T-helper 1 cell treated with Interleukin-12 subunit alpha and Interleukin-12 subunit beta and Interleukin-4 antibody, amounts not matched to agents 30 μg/mL and 1 μg/mL, for 36 hours (primary cell): ENCODE results near the gene BEAN1.
"Not testable (repeated sequence)": the region's sequence is repeated elsewhere in the genome, so short reads cannot be mapped to it uniquely, and the experiment has no call there.

Source experiments
- H3K27ac Mint-ChIP-seq: one replicate; pipeline ENCODE4 v1.8.0; 2021; ENCODE audit warnings: mild to moderate bottlenecking, mixed read lengths
- H3K27me3 Mint-ChIP-seq: one replicate; pipeline ENCODE4 v1.8.0; 2021; ENCODE audit warnings: low read depth, mixed read lengths
- H3K36me3 Mint-ChIP-seq: one replicate; pipeline ENCODE4 v1.8.0; 2021; ENCODE audit warnings: low read depth, mixed read lengths
- H3K4me1 Mint-ChIP-seq: one replicate; pipeline ENCODE4 v1.8.0; 2021; ENCODE audit warnings: low read depth, mixed read lengths
- H3K4me3 Mint-ChIP-seq: one replicate; pipeline ENCODE4 v1.8.0; 2021; ENCODE audit warnings: mild to moderate bottlenecking, moderate library complexity, mixed read lengths
- H3K9me3 Mint-ChIP-seq: one replicate; pipeline ENCODE4 v1.8.0; 2021; ENCODE audit warnings: mixed read lengths

Gene BEAN1

DNA sequence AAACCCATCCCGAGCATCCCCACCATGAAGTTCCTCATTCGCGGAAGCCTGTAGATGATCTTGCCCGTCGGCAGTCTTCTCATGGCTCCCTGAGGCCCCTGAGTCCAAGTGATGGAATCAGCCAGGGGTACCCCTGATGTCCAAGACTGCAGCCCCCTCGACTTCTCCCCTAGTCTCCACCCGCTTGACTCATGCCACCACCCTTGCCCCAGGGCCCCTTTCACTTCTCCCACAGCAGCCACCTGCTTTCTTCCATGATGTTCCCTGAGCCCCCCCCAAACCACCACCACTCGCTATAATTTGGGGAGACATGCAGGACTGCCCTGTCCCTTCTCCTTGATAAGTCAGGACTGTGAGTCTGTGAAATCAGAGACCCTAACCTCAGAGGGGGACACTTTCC is 11.4 kb downstream of the BEAN1 start:
- no peaks in the 10 kb centered on the region for H3K36me3 Mint-ChIP-seq
- no peaks in the 10 kb centered on the region for H3K4me1 Mint-ChIP-seq
- H3K27me3 Mint-ChIP-seq, result peaks cover 17% of the 10 kb centered on the region

DNA sequence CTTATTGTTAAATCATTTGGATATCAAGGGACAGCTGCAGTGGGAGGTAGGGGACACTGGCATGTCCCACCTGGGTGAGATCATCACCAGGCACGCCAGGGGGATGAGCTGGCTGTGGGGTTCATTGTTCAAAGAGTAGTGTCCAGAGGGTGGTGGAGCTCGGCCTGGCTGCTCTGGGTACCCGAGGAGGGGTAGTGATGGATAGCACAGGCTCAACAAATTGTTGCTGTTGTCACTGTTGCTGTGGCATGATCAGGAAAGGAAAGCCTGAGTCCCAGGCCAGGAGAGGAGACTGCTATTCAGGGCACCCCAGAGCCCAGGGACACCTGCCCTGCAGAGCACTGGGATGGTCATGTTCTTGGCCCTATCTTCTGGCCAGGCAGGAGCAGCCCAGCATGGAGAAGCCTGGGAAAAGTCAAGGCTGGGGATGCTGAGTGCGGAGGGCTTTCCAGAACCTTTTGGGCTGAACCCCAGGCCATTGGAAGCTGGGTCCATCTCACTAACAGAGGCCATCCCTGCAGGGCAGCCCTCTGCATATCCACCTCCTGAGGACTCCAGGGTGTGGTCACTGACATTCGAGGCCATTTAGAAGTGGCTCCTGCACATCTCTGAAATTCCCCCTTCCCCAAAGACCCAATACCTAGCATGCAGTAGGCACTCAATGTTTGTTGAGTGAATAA is 12.1 kb downstream of the BEAN1 start:
- Mint-ChIP-seq H3K4me1 (no peaks in the 10 kb centered on the region), H3K27me3 (peaks cover 23% of the 10 kb centered on the region), H3K4me3 (no peak overlapping the region), H3K36me3 (no peaks in the 10 kb centered on the region), H3K27ac (no peak overlapping the region), H3K9me3 (no peaks in the 10 kb centered on the region)

More for the DNA sequence above, 11.4 kb downstream of the BEAN1 start:
- no peak overlapping the region for H3K27ac Mint-ChIP-seq
- no peaks in the 10 kb centered on the region for H3K9me3 Mint-ChIP-seq
- H3K4me3 Mint-ChIP-seq, result no peak overlapping the region

DNA sequence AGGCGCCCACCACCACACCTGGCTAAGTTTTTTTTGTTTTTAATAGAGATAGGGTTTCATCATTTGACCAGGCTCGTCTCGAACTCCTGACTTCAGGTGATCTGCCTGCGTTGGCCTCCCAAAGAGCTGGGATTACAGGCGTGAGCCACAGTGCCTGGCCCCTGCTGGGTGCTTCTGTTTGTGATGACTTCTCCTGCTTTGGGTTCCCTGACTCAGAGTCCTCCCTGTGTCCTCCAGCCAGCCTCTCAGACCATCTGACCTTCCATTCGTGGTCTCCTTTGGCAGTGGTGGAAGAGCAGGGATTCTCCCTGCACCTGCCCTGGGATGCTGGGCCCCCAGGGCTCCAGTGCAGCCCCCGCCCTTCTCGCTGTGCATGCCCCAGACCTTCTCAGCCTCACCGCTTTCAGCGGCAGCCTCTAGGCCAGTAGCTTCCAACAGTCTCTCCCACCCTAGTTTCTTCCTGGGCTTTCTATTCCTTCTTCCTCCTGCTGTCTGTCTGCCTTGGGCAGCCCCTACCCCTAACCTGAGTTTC is 13.2 kb downstream of the BEAN1 start:
- Mint-ChIP-seq H3K4me3 (no peak overlapping the region), H3K9me3 (no peaks in the 10 kb centered on the region), H3K4me1 (no peaks in the 10 kb centered on the region), H3K36me3 (no peaks in the 10 kb centered on the region), H3K27ac (no peak overlapping the region), H3K27me3 (peaks cover 25% of the 10 kb centered on the region)

DNA sequence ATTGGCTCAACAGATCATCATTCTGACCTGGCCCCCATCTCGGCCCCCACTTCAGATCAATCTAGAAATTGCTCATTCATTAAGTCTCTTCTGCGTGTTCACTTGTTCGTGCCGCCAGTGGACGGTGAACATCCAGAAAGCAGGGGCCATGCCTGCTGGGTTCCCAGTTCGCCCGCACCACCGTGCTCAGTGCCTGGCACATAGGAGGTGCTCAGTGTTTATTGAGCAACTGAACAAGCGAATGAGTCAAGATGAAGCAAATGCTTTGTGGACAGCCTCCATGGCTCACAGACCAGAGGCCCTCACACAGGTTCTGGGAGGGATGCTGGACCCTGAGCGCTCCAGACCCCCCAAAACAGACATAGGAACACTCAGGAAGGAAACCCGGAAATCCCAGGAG is 13.9 kb downstream of the BEAN1 start:
- Mint-ChIP-seq H3K27me3 (peaks cover 29% of the 10 kb centered on the region), H3K36me3 (no peaks in the 10 kb centered on the region), H3K27ac (no peak overlapping the region), H3K9me3 (no peaks in the 10 kb centered on the region), H3K4me1 (no peaks in the 10 kb centered on the region), H3K4me3 (no peak overlapping the region)

DNA sequence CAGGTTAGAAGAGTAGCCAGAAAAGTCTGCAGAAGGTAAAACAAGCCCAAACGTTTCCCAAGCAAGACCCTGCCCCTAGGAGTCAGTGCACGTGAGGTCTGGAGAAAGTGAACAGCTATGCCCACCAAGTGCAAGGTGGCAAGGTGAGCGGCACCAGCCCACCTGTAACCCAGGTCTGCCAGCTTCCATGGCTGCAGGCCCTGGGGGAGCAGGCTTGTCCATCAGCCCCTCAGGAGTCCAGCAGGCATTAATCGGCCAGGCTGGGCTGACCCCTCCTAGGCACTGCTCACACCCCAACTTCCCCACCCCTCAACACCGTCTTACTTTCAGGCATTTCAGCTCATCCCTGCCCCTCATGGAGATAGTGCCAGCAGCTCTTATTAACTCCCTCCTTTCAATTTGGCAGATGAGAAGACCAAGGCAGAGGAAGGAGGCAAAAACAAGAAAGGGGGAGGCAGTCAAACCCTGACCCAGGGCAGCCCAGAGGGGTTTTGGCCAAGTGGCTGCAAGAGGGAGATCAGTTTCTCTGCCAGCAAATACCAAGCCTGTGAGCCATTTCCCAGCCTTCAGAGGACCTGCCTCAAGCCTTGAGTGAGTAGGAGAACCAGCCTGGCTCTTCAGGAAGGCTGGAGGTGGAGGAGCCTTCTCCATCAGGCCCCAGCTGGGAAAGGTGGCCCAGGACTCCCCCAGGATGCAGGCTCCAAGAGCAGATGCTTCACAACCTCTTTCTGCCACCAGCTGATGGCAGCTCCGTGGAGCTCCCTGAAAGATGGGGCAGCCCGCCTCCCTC is 14.7 kb downstream of the BEAN1 start:
- peaks cover 37% of the 10 kb centered on the region for H3K27me3 Mint-ChIP-seq
- no peaks in the 10 kb centered on the region for H3K9me3 Mint-ChIP-seq
- no peaks in the 10 kb centered on the region for H3K36me3 Mint-ChIP-seq
- no peaks in the 10 kb centered on the region for H3K4me1 Mint-ChIP-seq
- no peak overlapping the region for H3K4me3 Mint-ChIP-seq
- no peak overlapping the region for H3K27ac Mint-ChIP-seq

DNA sequence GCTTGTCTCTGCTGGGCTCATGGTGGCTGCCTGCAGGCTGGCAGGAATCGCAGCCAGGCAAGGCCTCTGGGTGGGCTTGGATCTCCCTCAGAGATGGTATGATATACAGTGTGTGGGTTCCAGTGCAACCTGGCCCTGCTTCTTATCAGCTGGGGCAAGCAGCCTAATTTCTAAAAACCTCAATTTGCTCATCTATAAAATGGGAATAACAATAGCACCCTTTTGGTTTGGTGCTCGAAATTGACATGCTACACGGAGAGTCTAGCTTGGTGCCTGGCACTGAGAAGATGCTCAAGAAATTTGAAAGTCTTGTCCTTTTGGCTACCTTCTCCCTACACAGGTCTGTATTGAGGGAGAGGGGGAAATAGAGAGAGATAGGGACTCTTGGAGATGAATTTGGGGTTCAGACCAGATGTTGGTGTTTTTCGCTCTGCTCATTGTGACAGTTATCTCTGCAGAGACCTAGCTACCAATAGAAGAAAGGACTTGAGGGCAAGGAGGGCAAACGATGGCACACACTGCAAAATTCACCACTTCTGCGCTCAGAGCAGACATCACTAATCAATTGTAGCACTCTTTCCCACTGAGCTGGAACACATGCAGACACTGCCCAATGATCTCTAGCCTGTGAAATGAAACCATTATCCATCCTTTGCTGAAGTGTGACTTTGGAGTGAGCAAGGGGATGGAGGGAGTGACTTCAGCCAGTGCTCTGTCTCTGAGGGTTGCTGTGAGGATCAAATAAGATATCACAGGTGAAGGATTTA is 15.6 kb downstream of the BEAN1 start:
- Mint-ChIP-seq H3K36me3 (no peaks in the 10 kb centered on the region), H3K9me3 (no peaks in the 10 kb centered on the region), H3K4me3 (no peak overlapping the region), H3K4me1 (no peaks in the 10 kb centered on the region), H3K27me3 (peaks cover 37% of the 10 kb centered on the region), H3K27ac (no peak overlapping the region)

DNA sequence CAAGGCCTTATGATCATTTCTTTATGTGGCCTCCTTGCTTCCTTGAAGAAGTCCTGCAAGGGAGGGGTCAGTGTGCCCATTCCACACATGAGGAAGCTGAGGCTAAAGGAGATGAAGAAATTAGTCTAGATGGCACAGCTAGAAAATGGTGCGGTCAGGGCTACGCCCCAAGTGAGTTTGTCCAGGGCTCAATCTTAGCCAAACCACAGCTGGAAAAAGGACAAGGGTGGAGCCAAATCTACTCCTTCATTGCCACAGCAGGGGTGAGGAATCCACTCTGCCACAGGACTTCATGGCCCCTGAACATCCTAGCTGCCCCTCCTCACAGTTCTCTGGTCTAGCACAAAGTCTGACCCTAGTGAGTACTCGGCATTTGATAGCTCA is 16.2 kb downstream of the BEAN1 start:
- Mint-ChIP-seq H3K27ac (no peak overlapping the region), H3K4me1 (no peaks in the 10 kb centered on the region), H3K9me3 (no peaks in the 10 kb centered on the region), H3K4me3 (no peak overlapping the region), H3K27me3 (peaks cover 38% of the 10 kb centered on the region), H3K36me3 (no peaks in the 10 kb centered on the region)

DNA sequence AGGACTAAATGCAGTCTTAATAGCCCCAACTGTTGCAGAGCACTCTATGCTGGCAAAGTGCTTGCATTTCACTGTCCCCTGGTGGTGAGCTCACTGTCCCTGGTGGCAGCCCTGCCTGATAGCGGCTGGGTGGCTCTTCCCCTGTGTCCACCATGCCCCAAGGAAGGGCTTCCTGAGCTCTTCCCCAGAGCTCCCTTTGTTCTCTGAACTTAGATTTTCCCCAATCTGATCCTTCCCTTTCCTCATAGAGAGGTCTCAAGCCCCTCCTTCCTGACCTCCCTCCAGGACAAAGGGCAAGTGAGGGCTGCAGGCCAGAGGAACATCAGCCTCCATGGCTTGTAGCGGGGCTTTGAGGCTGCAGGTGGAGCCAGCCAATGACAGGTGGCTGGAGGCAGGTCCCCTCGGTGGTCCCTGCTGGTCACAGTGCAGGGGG is 17.0 kb downstream of the BEAN1 start:
- H3K36me3 Mint-ChIP-seq, result no peaks in the 10 kb centered on the region
- H3K4me1 Mint-ChIP-seq, result no peaks in the 10 kb centered on the region
- H3K27me3 Mint-ChIP-seq, result peaks cover 34% of the 10 kb centered on the region
- H3K27ac Mint-ChIP-seq, result no peak overlapping the region
- no peaks in the 10 kb centered on the region for H3K9me3 Mint-ChIP-seq
- no peak overlapping the region for H3K4me3 Mint-ChIP-seq

DNA sequence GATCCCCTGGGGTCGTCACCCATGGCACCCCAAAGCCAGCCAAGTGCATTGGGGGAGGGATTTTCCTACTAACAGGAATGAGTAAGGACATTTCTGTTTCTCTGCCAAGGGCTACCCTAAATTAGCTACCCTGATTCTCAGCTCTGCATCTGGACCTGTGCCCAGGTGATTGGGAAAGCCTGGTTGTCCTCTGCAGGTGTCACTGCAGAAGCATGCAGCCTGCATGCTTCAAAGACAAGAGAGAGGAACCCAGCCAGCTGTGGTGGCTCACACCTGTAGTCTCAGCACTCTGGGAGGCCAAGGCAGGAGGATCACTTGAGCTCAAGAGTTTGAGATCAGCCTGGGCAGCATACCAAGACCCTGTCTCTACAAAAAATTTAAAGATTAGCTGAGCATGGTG is 19.6 kb downstream of the BEAN1 start:
- no peak overlapping the region for H3K4me3 Mint-ChIP-seq
- H3K27me3 Mint-ChIP-seq, result peaks cover 27% of the 10 kb centered on the region
- no peaks in the 10 kb centered on the region for H3K4me1 Mint-ChIP-seq
- no peaks in the 10 kb centered on the region for H3K9me3 Mint-ChIP-seq
- H3K27ac Mint-ChIP-seq, result no peak overlapping the region
- no peaks in the 10 kb centered on the region for H3K36me3 Mint-ChIP-seq

DNA sequence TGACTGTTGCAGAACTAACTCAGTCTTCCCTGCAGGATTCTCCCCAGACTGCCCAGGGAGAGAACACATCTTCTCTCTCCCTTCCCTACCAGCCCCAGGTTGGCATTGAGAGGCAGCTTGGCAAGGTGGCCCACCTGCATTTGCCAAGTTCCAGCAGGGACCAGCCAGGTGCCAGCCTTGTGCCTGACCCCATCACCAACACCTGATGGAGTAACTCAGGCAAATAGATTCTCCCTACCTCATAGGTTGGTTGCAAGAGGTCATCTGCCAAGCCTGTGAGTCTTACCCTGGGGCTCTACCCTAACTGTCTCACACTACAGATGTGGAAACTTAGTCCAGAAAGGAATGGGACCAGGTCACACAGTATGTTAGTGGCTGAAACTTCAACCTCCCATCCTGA is 20.4 kb downstream of the BEAN1 start:
- no peaks in the 10 kb centered on the region for H3K36me3 Mint-ChIP-seq
- H3K9me3 Mint-ChIP-seq, result no peaks in the 10 kb centered on the region
- no peak overlapping the region for H3K27ac Mint-ChIP-seq
- H3K4me3 Mint-ChIP-seq, result no peak overlapping the region
- H3K27me3 Mint-ChIP-seq, result peaks cover 25% of the 10 kb centered on the region
- H3K4me1 Mint-ChIP-seq, result no peaks in the 10 kb centered on the region

DNA sequence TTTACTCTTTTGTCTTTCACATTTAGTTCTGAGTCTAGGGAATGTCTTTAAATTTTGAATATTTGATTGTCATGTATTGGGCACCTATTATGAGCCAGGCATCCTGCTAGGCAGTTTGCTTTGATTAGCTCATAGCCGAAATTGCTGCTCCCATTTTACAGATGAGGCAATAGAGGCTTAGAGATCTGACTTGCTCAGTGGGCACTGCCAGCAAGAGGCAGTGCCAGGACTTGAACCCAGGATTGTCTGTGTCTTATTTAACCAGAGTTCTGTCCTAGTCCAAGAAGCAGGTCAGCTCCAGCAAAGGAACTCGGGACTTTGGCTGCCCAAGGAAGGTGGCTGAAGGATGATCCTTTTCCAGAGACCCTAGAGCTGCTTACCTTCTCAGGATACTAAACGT is 24.5 kb downstream of the BEAN1 start:
- H3K4me3 Mint-ChIP-seq, result no peak overlapping the region
- no peaks in the 10 kb centered on the region for H3K36me3 Mint-ChIP-seq
- H3K9me3 Mint-ChIP-seq, result no peaks in the 10 kb centered on the region
- no peaks in the 10 kb centered on the region for H3K4me1 Mint-ChIP-seq
- H3K27ac Mint-ChIP-seq, result no peak overlapping the region
- peaks cover 5% of the 10 kb centered on the region for H3K27me3 Mint-ChIP-seq

DNA sequence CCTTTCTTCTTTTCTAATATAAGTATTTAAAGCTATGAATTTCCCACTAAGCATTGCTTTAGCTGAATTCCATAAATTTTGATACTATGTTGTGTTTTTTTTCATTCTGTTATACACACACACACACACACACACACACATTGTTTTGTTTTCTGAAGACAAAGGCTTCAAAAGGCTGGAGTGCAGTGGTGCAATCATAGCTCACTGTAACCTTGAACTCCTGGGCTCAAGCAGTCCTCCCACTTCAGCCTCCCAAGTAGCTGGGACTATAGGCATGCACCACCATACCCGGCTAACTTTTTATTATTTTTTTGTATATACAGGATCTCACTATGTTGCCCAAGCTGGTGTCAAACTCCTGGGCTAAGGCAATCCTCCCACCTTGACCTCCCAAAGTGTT is 26.1 kb downstream of the BEAN1 start:
- not testable (repeated sequence) for H3K36me3 Mint-ChIP-seq, H3K9me3 Mint-ChIP-seq, H3K4me1 Mint-ChIP-seq, H3K27ac Mint-ChIP-seq, H3K4me3 Mint-ChIP-seq
- peaks cover 11% of the 10 kb centered on the region for H3K27me3 Mint-ChIP-seq

DNA sequence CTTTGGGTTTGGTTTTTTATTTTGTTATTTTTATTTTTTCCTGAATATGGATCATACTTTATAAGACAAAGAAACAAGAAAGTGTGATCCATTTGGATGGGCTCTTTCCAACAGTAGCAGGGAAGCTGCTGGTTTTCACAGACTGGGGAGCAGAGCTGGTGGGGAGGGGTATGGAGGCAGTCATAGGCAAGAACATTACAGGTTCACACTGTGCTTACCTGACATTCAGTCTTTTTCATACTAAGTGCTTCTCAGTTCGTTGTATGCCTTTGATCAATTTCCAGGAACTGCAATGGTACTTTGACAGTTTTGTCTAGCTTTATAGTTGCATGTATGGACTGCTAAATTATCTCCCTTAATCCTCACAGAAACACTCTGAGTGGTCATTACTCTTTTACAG is 27.7 kb downstream of the BEAN1 start:
- no peaks in the 10 kb centered on the region for H3K36me3 Mint-ChIP-seq

DNA sequence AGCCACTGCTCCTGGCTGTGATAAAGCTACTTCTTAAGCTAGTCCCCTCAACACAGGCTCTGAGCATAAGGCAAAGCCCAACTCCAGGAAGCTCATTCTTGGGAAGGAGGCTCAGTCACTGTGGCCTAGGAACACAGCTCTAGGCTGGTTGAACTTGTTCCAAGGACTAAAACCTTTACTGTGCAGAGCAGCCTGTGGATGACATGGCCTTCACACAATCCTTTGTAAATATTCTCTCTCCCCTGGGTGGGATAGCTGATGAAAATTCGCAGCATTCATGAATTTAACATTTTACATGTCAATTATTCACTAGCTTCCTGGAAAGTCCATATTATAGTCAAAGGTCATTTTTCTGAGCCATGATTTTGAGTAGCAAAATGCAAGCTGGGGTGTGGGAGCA is 28.9 kb downstream of the BEAN1 start:
- Mint-ChIP-seq H3K9me3 (no peaks in the 10 kb centered on the region), H3K27ac (no peak overlapping the region), H3K27me3 (peaks cover 32% of the 10 kb centered on the region), H3K4me1 (no peaks in the 10 kb centered on the region), H3K36me3 (no peaks in the 10 kb centered on the region), H3K4me3 (no peak overlapping the region)

More for the DNA sequence above, 27.7 kb downstream of the BEAN1 start:
- no peaks in the 10 kb centered on the region for H3K4me1 Mint-ChIP-seq
- H3K4me3 Mint-ChIP-seq, result no peak overlapping the region
- H3K27ac Mint-ChIP-seq, result no peak overlapping the region
- peaks cover 20% of the 10 kb centered on the region for H3K27me3 Mint-ChIP-seq
- H3K9me3 Mint-ChIP-seq, result no peaks in the 10 kb centered on the region
